ENCODE results near the gene COL18A1.

The COL18A1 gene

GRCh38 chr21:45547545-45547900 lies 142.6 kb downstream of the COL18A1 start:
- no peak overlapping the region for H3K4me3 ChIP-seq (ENCODE audit: low read length)
- no peak for TF ChIP-seq CTCF (conservative IDR thresholded peaks at IDR 0.05; ENCODE audit: low read depth, low read length)
- no peak for DNase-seq (ENCODE audit: low read depth)

- DNase-seq (ENCODE audit: low read depth): no peak
Observed at GRCh38 chr21:45548711-45549491, 143.9 kb downstream of the COL18A1 start.

GRCh38 chr21:45549626-45550463 lies 144.9 kb downstream of the COL18A1 start:
- no peak for DNase-seq (ENCODE audit: low read depth)
- no peak overlapping the region for H3K4me3 ChIP-seq (ENCODE audit: low read length)
- no peak for TF ChIP-seq CTCF (conservative IDR thresholded peaks at IDR 0.05; ENCODE audit: low read depth, low read length)

More at GRCh38 chr21:45548711-45549491, 143.9 kb downstream of the COL18A1 start:
- TF ChIP-seq CTCF (conservative IDR thresholded peaks at IDR 0.05; ENCODE audit: low read depth, low read length): no peak
- H3K4me3 ChIP-seq (ENCODE audit: low read length): no peak overlapping the region

GRCh38 chr21:45550522-45551210 lies 145.7 kb downstream of the COL18A1 start:
- DNase-seq (ENCODE audit: low read depth): no peak
- TF ChIP-seq CTCF (conservative IDR thresholded peaks at IDR 0.05; ENCODE audit: low read depth, low read length): no peak
- no peak overlapping the region for H3K4me3 ChIP-seq (ENCODE audit: low read length)

- TF ChIP-seq CTCF (conservative IDR thresholded peaks at IDR 0.05; ENCODE audit: low read depth, low read length): no peak
- H3K4me3 ChIP-seq (ENCODE audit: low read length): no peak overlapping the region
- DNase-seq (ENCODE audit: low read depth): no peak
Observed at GRCh38 chr21:45551316-45551715, 146.4 kb downstream of the COL18A1 start.

GRCh38 chr21:45551783-45552695 lies 147.1 kb downstream of the COL18A1 start:
- H3K4me3 ChIP-seq (ENCODE audit: low read length): no peak overlapping the region
- no peak for TF ChIP-seq CTCF (conservative IDR thresholded peaks at IDR 0.05; ENCODE audit: low read depth, low read length)
- DNase-seq (ENCODE audit: low read depth): no peak

Data from retinal pigment epithelial cell (primary cell).